DOHH2 (cell line): Measurements from ENCODE around the gene UBE2D2.

Experiments
- H3F3A ChIP-seq: fragments of 200-600 bp; sonication (generic), shearing (Covaris generic); 2 replicates; pipeline ENCODE4 v1.6.0; 2016; ENCODE audit warnings: antibody characterized with exemption, mild to moderate bottlenecking; ENCODE audit not compliant: control insufficient read depth, insufficient read depth
- H3K27ac ChIP-seq: fragments of 200-600 bp; sonication (generic); 2 replicates; pipeline ENCODE4 v1.5.1; 2014; ENCODE audit warnings: low read depth, mild to moderate bottlenecking, low read length, moderate library complexity
- H3K27me3 ChIP-seq: fragments of 200-600 bp; sonication (generic); 2 replicates; pipeline ENCODE4 v1.6.1; 2014; ENCODE audit warnings: mild to moderate bottlenecking, low read length, mixed read lengths; ENCODE audit not compliant: control insufficient read depth
- H3K36me3 ChIP-seq: fragments of 200-600 bp; sonication (generic); 2 replicates; pipeline ENCODE4 v1.6.1; 2014; ENCODE audit warnings: mild to moderate bottlenecking, low read length, moderate library complexity, mixed read lengths; ENCODE audit not compliant: control insufficient read depth
- H3K4me1 ChIP-seq: fragments of 200-600 bp; sonication (generic); 2 replicates; pipeline ENCODE4 v1.6.1; 2014; ENCODE audit warnings: mild to moderate bottlenecking, low read length, mixed read lengths; ENCODE audit not compliant: control insufficient read depth
- H3K4me2 ChIP-seq: fragments of 200-600 bp; sonication (generic); 2 replicates; pipeline ENCODE4 v1.6.0; 2014; ENCODE audit warnings: mild to moderate bottlenecking, low read length, moderate library complexity
- H3K4me3 ChIP-seq: fragments of 200-600 bp; sonication (generic); 2 replicates; pipeline ENCODE4 v1.5.1; 2014; ENCODE audit warnings: mild to moderate bottlenecking, low read length, mixed read lengths
- H3K79me2 ChIP-seq: fragments of 200-600 bp; sonication (generic); 2 replicates; pipeline ENCODE4 v1.6.1; 2014; ENCODE audit warnings: mild to moderate bottlenecking, low read length, mixed read lengths; ENCODE audit not compliant: control insufficient read depth
- H3K9me2 ChIP-seq: fragments of 200-600 bp; sonication (generic); replicated peaks from 2 replicates; pipeline ENCODE4 v1.6.1; 2014; ENCODE audit warnings: mild to moderate bottlenecking, low read length, mixed read lengths; ENCODE audit not compliant: control insufficient read depth
- H3K9me3 ChIP-seq: fragments of 200-600 bp; sonication (generic); 2 replicates; pipeline ENCODE4 v1.6.1; 2014; ENCODE audit warnings: antibody characterized with exemption, low read length, mixed read lengths; ENCODE audit not compliant: control insufficient read depth, insufficient read depth
- H4K20me1 ChIP-seq: fragments of 200-600 bp; sonication (generic); 2 replicates; pipeline ENCODE4 v1.6.0; 2014; ENCODE audit warnings: low read depth, mild to moderate bottlenecking, antibody characterized with exemption, low read length, moderate library complexity; ENCODE audit not compliant: control insufficient read depth, insufficient read depth
- EZH2phosphoT487 ChIP-seq: fragments of 200-600 bp; sonication (generic); IDR thresholded peaks from 2 replicates; pipeline ENCODE4 v1.6.1; 2017; ENCODE audit warnings: borderline replicate concordance, mild to moderate bottlenecking, antibody characterized with exemption, low read length, moderate library complexity, mixed read lengths
- TF ChIP-seq, protein P1 (sequence below): fragments of 200-600 bp; sonication (generic); IDR thresholded peaks from one replicate; pipeline ENCODE4 v1.5.1; 2014; ENCODE audit warnings: antibody characterized with exemption, mild to moderate bottlenecking, low read depth, low read length; ENCODE audit not compliant: poor library complexity, severe bottlenecking

The UBE2D2 gene

DNA sequence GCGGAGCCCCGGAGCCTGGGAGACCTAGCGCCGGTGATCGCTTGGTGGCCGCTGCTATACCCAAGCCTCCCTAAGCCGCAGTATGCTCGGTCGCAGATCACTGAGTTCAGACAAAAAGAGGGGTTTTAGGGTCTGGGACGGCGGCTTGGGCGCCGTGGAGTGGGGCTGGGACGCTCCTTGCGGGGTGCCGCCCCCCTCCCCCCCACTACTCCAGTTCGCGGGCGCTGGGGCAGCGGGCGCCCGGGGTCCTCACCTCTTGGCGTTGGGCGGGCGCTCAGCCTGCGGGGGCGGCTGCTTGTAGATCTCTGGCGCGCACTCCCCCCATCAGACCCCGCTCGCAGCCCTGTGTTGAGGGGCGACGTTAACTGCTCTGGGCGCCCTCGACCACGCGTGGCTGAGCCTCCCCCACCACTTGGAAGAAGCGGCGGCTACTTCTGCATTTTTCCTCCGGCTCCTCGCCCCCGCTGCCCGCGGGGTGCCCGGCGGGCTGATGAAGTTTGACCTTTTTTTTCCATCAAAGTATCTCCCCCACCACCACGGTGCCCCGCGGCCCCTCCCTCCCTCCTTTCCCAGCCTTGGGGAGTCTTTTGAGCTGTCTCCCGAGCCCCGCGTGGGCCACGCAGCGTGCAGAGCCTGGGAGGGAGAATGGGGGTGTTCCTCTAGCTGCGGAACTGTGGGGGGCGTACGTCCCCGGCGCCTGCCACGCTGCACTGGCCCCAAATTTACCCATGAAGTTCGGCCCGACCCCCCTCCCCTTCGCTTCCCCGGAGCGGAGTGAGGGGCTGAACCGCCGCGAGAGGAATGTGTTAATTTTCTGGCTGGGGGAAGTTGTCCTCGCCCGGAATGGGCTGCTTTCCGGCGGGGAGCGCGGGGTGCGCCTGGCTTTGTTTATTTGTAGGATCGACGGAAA lies 88.2 kb downstream of the UBE2D2 start:
- H3K9me3 ChIP-seq = no peaks in the 10 kb centered on the region

DNA sequence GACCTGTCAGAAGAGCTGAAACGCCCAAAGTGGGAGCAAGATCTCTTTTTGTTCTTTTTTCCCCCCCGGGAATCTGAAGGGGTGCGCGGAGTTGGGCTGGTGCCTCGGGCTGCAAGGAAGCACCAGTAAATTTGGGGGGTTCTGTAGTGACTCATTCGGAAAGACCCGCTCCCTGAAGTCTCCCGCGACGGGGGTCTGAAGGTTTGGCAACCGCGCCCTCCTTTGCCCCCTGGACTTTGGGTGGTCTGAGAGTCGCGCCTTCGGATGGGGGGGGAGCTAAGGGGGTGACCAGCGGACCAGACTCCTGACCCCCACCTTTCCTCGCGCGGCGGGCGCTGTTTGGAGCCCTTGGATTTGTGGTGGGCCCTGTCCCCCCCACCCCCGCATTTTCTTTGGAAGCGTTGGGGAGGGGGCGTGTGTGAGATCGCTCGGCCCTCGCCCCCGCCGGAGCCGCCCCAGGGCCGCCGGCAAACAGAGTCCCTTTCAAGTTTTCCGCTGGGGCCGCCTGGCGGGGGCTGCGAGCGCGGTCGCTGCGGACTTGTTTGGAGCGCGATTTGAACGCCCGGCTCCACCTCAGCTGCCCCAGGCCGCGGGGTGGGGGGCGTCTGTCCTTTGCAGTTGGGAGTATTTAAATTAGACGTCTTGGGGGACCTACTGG lies 89.0 kb downstream of the UBE2D2 start:
- Histone ChIP-seq H3K36me3 (0 out of 2 replicates have a peak, but pooled peaks cover 3% of the 10 kb centered on the region), H3K4me1 (peaks cover 66% of the 10 kb centered on the region), H3K27ac (peak overlapping the region; percentile 86), H3K4me2 (peak overlapping the region; percentile 85), H3F3A (peaks cover 16% of the 10 kb centered on the region), H3K79me2 (peaks cover 66% of the 10 kb centered on the region), H4K20me1 (peaks cover 41% of the 10 kb centered on the region), H3K9me2 (no peaks in the 10 kb centered on the region), H3K27me3 (no peaks in the 10 kb centered on the region), H3K9me3 (no peaks in the 10 kb centered on the region), H3K4me3 (peak overlapping the region; percentile 79)
- TF ChIP-seq, protein P1, sequence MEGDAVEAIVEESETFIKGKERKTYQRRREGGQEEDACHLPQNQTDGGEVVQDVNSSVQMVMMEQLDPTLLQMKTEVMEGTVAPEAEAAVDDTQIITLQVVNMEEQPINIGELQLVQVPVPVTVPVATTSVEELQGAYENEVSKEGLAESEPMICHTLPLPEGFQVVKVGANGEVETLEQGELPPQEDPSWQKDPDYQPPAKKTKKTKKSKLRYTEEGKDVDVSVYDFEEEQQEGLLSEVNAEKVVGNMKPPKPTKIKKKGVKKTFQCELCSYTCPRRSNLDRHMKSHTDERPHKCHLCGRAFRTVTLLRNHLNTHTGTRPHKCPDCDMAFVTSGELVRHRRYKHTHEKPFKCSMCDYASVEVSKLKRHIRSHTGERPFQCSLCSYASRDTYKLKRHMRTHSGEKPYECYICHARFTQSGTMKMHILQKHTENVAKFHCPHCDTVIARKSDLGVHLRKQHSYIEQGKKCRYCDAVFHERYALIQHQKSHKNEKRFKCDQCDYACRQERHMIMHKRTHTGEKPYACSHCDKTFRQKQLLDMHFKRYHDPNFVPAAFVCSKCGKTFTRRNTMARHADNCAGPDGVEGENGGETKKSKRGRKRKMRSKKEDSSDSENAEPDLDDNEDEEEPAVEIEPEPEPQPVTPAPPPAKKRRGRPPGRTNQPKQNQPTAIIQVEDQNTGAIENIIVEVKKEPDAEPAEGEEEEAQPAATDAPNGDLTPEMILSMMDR = peak; percentile 46
- TF ChIP-seq EZH2phosphoT487 = no peak

More for the DNA sequence above, 88.2 kb downstream of the UBE2D2 start:
- H3K79me2 ChIP-seq = peaks cover 58% of the 10 kb centered on the region
- H3K4me2 ChIP-seq = peak overlapping the region; percentile 85
- H3K4me3 ChIP-seq = peak overlapping the region; percentile 79
- peaks cover 19% of the 10 kb centered on the region for H3F3A ChIP-seq
- H3K36me3 ChIP-seq = 0 out of 2 replicates have a peak, but pooled peaks cover 3% of the 10 kb centered on the region
- H3K27ac ChIP-seq = peak overlapping the region; percentile 86
- peaks cover 62% of the 10 kb centered on the region for H3K4me1 ChIP-seq
- no peaks in the 10 kb centered on the region for H3K27me3 ChIP-seq
- TF ChIP-seq EZH2phosphoT487 = no peak
- TF ChIP-seq, protein P1 = peak; percentile 51
- peaks cover 34% of the 10 kb centered on the region for H4K20me1 ChIP-seq
- no peaks in the 10 kb centered on the region for H3K9me2 ChIP-seq

DNA sequence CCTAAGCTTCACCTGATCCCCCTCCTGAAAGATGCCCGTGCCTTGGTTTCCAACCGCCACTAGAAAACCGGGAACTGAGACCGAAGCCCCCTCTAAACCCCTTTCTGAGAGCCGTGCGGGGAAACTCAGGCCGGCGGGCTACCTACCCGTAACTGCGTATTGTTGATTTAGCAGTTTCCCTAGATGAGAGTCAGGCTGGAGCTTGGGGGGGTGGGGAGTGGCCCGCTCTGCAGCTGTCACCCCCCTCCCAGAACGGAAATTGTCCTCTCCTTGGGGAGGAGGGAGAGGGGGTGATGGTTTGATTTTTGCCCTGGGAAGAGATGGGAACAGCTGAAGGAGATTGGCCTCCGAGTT lies 89.5 kb downstream of the UBE2D2 start:
- peaks cover 41% of the 10 kb centered on the region for H4K20me1 ChIP-seq
- H3K9me3 ChIP-seq = no peaks in the 10 kb centered on the region
- H3K27me3 ChIP-seq = no peaks in the 10 kb centered on the region
- H3K9me2 ChIP-seq = no peaks in the 10 kb centered on the region
- H3K27ac ChIP-seq = peak overlapping the region; percentile 86
- H3K4me1 ChIP-seq = peaks cover 66% of the 10 kb centered on the region
- H3K4me3 ChIP-seq = peak overlapping the region; percentile 79
- H3K79me2 ChIP-seq = peaks cover 72% of the 10 kb centered on the region
- peak overlapping the region; percentile 85 for H3K4me2 ChIP-seq
- H3K36me3 ChIP-seq = 0 out of 2 replicates have a peak, but pooled peaks cover 3% of the 10 kb centered on the region
- TF ChIP-seq, protein P1 = peak; percentile 1
- no peak for TF ChIP-seq EZH2phosphoT487
- peaks cover 14% of the 10 kb centered on the region for H3F3A ChIP-seq
